NCI-H510A treated with DMSO at 0.1 percent for 48 hours (cell line): ENCODE data around the gene UGT1A9.
"Not testable (repeated sequence)": the region's sequence is repeated elsewhere in the genome, so short reads cannot be mapped to it uniquely, and the experiment has no call there.

Experiments used
- DNase-seq: peaks from one replicate; lab custom pipeline; 2025; lab: John Stamatoyannopoulos, UW

Gene UGT1A9

DNA sequence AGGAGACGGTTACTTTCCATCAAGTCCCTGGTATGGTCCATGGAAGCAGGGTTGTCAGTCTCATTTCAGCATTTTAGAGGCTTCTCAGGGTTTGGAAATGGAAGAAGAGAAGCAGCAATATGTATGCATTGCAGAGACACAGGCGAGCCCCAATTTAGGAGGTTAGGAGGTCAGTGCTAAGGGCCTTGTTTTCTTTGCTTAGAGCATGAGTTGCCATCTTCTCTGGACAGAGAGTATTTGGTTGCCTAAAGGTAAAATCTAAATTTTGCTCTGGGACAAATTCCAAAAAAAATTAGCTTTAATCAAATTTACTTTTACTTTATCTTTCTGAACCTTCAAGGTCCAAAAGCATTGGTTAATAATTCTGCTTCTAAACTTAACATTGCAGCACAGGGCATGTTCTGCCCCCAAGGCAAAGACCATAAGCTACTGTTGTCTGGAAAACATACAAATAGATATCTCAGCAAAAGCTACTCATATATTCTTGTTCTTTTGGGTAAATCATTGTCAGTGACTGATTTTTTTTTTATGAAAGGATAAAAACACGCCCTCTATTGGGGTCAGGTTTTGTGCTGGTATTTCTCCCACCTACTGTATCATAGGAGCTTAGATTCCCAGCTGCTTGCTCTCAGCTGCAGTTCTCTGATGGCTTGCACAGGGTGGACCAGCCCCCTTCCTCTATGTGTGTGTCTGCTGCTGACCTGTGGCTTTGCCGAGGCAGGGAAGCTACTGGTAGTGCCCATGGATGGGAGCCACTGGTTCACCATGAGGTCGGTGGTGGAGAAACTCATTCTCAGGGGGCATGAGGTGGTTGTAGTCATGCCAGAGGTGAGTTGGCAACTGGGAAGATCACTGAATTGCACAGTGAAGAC is at the start of gene UGT1A9:
Gene UGT1A9 (plus strand): TSS at position 609 of the 872 bp plus-strand sequence. CDS start 37 bp downstream, at position 646.
- no peak for DNase-seq

DNA sequence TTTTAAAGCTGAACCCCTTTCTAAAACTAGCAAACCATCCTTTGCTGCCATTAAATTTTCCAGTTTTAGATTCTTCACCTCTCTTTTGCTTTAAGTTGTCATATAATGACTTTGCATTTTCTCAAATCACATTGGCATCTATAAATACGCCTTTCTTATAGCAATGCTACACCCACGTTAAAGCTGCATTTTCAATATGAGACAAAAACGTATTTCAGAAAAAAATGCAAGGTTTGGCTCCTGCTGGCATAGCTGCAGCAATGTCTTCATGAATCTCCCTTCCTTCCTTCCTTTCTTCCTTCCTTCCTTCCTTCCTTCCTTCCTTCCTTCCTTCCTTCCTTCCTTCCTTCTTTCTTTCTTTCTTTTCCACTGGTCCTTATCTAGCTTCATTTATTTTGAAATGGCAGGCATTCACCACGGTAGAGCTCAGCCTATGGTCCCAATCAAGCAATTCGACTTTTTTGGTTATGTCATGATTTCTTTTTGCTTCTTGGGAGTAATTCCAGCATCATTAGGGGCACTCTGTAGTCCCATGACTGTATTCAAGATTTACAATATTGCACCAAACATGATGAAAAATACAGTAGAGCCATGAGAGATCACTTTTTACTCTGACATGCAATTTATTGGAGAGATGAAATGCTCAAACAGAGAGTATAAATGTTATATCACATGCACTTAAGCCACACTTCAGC is 44.2 kb upstream of the UGT1A9 start:
- no peak for DNase-seq

DNA sequence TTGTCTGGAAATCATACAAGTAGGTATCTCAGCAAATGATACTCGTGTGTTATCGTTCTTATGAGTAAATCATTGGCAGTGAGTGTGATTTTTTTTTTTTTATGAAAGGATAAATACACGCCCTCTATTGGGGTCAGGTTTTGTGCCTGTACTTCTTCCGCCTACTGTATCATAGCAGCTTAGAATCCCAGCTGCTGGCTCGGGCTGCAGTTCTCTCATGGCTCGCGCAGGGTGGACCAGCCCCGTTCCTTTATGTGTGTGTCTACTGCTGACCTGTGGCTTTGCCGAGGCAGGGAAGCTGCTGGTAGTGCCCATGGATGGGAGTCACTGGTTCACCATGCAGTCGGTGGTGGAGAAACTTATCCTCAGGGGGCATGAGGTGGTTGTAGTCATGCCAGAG is 35.4 kb upstream of the UGT1A9 start, which contains the start of gene UGT1A10:
Gene UGT1A10 (plus strand): TSS at position 143 of the 400 bp plus-strand sequence. CDS start 75 bp downstream, at position 218.
- DNase-seq: not testable (repeated sequence)

DNA sequence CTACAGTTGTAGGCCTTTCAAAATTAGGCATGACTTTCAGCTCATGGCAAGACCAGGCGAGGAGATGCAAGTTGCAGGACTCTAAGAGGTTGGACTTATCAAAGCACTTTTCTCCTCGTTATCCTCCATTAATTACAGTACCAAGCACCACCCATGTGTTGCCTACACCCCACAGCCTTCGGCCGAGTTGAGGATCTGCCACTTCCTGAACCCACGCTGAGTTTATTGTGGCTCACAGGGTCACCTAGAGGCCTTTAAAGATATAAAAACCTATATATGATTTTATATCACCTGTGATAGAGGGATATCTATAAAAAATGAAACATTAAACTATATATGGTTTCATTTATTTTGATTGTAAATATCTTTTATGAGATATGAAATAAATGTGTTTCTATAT is 32.9 kb upstream of the UGT1A9 start:
- no peak for DNase-seq

DNA sequence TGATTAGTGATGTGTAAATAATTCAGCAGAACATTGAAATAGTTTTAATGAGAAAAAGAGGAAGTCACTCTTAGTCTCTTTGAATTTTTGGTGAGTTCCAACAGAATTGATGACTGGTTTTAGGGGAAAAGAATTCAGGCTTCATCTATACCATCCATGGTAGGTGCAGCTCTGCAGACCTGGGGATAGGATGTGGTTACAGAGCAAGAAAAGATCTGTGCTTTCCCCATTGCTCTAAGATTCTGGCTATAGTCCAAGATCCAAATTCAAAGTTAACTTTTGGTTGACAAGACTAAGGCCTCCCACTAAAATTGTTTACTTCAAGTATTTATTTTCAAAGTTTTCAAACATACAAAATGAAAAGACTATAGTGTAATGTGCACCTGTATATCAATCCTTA is 31.8 kb upstream of the UGT1A9 start:
- no peak for DNase-seq

DNA sequence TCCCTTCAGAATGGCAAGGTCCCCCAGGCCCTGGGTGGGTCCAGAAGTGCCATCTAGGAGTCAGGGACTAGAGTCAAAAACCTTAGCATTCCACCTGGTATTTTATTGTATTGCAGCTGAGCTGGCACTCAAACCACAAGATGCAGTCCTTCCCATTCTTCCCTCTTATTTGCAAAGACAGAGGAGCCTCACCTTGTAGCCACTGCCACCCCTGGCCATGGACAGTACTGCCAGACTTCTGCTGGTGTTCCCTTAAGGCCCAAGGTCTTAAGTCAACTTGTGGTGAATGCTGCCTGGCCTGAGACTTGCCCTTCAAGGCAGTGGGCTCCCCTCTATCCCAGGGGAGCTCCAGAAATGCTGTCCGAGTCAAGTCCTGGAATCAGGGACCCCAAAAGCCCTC is 28.6 kb upstream of the UGT1A9 start:
- DNase-seq: no peak

DNA sequence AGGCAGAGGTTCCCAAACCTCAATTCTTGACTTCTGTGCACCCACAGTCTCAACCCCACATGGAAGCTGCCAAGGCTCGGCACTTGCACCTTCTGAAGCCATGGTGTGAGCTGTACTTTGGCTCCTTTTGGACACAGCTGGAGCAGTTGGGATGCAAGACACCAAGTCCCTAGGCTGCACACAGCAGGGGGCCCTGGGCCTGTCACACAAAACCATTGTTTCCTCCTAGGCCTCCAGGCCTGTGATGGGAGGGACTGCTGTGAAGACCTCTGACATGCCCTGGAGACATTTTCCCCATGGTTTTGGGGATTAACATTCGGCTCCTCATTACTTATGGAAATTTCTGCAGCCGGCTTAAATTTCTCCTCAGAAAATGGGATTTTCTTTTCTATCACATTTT is 25.7 kb upstream of the UGT1A9 start:
- DNase-seq: not testable (repeated sequence)

DNA sequence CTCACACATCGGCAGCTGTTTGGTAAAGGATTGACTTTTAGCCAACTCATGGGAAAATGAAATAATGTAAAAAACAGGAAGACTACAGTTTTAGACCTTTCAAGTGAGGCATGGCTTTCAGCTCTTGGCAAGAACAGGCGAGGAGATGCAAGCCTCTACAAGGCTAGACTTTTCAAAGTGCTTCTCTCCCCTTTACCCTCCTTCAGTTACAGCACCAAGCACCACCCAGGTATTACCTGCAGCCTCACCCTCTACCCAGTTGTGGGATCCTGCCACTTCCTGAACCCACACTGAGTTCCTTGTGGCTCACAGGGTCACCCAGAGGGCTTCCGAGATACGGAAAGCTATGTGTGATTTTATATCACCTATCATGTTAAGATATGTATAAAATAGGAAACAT is 20.7 kb upstream of the UGT1A9 start:
- no peak for DNase-seq

DNA sequence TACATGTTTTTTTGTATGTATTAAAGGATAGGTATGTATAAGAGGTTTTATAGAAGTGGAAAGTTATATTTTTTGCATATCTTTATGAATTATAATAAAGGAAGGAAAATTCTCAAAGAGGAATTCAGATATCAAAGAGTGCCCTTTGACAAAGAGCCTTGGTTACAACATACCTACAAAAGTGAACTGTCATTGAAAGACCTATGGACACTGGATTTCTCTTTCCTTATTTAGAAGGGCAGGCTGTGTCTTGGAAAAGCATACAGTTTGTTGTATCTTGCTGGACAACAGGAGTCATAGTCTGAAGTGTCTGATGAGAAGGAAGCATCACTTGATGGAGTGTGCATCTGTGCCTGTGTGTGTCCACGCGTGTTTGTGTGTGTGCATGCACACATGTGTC is 20.3 kb upstream of the UGT1A9 start:
- DNase-seq: no peak

DNA sequence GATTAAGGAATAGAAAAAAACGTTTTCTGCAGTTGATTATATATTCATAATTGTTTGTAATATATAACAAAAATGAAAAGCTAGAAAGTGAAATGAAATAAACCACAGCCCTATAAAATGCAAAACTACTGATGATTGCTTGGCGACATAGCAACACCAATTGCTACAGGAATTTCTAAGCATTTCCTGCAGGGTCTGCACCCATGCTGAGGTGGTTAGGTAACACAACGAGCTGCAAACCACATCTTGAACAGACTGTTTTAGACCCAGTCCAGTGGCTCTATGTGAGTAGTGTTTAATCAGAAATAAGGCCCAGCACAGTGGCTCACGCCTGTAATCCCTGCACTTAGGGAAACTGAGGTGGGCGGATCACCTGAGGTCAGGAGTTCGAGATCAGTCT is 17.2 kb upstream of the UGT1A9 start:
- DNase-seq: no peak

DNA sequence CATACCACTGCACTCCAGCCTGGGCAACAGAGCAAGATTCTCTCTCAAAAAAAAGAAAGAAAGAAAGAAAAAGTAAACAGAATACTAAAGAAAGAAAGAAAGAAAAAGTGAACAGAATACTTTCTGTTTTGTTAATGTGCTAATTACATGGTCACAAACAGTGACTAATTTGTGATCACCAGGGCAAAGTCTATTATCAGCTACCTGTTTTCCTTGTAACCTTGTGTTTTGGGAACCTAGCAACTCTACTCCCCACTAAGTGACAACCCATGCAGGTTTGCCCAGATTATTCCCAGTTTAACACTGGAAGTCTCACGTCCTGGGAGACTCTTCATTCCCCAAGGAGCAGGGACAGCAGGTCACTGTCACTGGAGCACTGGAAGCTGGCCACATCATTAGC is 16.7 kb upstream of the UGT1A9 start:
- no peak for DNase-seq

DNA sequence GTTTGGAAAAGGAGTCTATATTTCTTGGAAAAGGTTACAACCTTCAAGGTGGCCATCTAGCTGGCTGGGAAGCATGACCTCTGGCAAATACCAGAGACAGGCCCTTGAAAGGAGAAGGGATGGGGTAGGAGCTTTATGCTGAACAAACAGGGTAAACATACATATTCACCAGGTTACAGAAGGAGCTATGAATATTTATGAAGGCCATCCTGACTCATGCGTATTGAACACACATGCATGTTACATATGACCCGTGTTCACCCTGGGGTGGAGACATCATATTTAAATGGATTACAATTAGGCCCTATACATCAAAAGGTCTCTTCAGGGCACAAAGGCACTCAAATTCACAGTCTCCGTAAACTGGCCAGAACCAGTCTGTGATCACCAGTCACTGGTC is 15.8 kb upstream of the UGT1A9 start:
- not testable (repeated sequence) for DNase-seq

DNA sequence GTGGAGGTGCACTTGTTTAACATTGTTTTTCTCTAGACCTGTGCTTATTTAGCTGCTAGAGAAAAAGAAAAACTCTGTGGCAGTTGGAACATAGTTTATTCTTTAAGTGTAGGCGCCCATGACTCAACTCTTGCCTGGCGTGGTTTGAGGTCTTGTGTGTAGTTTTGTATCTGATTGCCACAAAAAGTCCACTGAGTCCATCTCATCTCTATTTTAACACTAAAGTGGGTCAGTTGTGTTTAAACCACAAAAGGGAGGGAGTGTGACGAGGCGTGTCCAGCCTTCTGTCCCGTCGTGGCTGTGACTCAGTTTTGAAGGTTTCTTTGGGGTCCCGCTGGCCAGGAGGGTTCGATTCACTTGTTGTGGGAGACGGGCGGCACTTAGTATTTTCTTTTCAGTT is 15.3 kb upstream of the UGT1A9 start:
- DNase-seq: no peak

DNA sequence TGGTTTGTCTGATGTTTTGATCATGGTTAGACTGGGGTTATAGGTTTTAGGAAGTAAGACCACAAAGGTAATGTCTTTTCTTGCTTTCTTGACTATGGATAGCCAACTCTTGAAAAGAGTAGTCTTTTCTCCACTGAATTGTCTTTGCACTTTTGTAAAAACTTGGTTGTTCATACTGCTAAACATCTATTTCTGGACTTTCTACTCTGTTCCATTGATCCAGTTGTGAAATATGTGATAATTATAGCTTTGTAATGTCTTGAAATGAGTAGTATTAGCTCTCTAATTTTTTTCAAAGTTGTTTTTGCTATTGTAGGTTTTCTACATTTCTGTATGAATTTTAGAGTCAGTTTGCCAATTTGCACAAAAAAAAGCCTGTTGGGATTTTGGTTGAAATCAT is 13.1 kb upstream of the UGT1A9 start:
- DNase-seq: no peak

DNA sequence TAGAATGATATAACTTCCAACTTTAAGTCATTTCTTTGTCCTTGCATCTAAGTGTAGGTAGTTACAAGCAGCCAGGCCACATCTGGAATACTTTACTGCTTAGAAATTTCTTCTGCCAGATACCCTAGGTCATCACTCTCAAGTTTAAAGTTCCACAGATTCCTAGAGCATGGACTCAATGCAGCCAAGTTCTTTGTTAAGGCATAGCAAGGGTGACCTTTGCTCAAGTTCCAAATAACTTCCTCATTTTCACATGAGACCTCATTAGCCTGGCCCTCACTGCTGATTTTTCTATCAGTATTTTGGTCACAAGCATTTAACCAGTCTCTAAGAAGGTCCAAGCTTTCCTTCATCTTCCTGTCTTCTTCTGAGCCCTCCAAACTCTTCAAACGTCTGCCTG is 7.8 kb upstream of the UGT1A9 start:
- no peak for DNase-seq

DNA sequence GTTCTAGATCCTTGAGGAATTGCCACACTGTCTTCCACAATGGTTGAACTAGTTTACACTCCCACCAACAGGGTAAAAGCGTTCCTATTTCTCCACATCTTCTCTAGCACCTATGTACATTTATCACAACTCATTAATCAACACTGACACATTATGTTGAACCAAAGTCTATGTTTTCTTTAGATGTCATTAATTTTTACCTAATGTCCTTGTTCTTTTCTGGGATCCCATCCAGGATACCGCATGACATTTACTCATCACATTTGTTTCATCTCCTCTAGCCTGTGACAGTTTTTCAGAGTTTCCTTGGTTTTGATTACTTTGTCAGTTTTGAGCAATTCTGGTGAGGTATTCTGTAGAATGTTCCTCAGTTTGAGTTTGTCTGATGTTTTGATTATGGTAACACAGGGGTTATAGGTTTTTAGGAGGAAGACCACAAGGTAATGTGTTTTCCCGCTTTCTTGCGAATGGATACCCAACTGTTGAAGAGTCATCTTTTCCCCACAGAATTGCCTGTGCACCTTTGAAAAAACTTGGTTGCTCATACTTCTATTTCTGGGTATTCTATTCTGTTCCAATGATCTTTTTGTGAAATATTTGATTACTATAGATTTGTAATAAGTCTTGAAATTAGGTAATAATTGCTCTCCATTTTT is 3.0 kb upstream of the UGT1A9 start:
- DNase-seq: no peak

DNA sequence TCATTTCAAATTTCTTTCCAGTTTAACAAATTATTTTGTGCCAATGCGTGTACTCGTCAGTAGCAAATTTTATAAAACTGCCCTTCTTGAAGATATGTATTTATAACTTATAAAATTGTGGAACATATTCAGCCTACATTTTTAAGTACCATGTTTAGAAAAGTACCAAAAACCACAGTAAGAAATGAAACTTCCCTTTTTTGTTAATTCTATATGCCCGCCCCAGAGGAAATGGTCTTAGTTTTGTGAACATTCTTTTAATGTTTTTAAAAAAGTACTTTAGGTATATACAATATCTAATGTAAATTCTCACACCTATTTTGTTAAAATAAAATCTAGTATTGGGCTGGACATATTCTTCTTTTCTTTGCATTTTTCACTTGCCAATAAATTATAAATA is 1.2 kb downstream of the UGT1A9 start:
- no peak for DNase-seq

DNA sequence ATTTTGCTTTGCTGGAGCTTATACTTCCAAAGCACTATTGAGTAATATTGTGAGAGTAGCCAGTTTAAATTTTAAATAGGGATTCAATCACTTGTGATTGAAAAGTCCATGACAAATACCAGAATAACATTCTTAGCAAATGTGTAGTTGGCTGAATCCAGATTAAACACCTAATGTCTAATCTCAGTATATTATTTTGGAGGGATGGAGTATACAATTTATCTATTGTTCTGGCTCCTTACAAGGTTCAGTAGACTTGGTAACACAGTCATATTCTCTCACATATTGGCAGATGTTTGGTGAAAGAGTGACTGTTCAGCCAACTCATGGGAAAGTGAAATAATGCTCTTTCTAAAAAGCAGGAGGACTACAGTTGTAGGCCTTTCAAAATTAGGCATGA is 2.2 kb downstream of the UGT1A9 start:
- DNase-seq: no peak

DNA sequence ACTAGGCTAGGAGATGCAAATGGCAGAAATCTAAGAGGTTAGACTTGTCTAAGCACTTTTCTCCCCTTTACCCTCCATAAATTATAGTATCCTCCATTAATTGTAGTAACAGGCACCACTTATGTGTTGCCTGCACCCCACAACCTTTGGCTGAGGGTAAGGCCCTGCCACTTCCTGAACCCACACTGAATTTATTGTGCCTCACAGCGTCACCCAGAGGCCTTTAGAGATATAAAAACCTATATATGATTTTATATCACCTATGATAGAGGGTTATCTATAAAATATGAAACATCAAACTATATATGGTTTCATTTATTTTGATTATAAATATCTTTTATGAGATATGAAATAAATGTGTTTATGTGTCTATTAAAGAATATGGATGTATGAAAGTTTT is 2.6 kb downstream of the UGT1A9 start:
- no peak for DNase-seq

DNA sequence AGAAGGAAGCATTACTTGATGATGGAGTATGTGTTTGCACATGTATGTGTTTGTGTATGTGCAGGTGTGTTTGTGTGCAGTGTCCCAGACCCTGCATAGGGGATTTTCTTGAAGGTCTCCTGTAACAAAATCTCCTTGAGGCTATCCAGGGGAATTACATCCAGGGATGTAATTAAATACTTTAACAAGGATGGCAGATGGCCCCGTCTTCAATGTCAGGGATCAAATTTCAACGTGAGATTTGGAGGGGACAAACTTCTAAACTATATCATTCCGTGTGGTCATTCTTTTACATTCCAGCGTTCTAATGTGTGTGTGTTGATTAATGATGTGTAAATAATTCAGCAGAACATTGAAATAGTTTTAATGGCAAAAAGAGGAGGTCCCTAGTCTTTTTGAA is 3.3 kb downstream of the UGT1A9 start:
- peak; percentile 10 for DNase-seq

DNA sequence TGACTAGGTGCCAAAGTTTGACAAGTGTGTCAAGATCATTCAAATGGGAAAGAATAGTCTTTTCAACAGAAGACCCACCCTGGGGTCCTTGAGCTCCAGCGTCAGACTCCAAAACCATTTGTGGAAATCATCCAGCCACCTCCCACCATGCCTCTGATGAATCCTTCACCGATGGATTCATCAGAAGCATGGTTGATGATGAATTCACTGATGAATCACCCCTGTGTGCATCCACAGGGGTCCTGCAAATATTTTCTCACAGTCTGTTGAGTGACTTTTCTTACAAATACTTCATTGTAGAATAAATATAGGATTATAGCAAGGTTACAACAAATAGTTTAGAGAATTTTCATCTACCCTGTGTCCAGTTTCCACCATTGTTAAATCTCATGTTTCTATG is 4.3 kb downstream of the UGT1A9 start:
- no peak for DNase-seq

DNA sequence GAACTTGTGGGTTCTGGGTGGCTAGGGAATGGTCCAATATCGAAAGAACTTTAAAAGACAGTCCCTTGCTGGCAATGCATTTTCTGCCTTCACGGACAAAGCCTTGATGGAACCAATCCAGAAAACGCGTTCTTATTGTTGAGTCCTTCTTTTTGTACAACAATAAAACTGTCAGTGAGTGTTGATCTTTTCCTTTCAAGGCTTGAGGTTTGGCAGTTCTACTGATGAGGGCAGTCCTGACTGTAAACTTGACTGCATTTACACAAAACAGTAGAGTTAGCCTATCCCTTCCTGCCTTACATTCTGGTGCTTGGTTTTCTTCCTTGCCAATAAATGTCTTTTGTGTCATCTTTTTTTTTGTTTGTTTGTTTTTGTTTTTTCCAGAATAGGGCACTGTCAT is 7.5 kb downstream of the UGT1A9 start:
- no peak for DNase-seq
